ENCODE results near the gene OPRD1.

DNA sequence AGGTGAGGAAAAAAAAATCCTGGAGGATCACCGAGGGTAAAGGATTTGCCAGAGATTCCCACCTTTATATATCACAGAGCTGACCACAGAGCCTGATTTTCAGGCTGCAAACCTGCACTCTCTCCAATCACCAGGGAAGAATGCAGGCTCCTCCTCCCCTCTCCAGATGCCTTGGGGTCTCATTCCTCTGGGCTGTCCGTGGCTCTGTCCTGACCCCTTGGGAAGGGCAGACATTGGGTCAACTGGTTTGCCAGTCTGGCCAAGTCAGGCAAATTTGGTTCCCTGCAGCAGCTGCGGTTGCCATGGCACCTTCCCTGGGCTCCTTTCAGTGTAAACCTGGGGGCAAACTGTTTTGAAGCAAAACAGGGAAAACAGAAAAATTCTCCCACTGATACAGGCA is 11.6 kb upstream of the OPRD1 start:
- TF ChIP-seq, protein P1, sequence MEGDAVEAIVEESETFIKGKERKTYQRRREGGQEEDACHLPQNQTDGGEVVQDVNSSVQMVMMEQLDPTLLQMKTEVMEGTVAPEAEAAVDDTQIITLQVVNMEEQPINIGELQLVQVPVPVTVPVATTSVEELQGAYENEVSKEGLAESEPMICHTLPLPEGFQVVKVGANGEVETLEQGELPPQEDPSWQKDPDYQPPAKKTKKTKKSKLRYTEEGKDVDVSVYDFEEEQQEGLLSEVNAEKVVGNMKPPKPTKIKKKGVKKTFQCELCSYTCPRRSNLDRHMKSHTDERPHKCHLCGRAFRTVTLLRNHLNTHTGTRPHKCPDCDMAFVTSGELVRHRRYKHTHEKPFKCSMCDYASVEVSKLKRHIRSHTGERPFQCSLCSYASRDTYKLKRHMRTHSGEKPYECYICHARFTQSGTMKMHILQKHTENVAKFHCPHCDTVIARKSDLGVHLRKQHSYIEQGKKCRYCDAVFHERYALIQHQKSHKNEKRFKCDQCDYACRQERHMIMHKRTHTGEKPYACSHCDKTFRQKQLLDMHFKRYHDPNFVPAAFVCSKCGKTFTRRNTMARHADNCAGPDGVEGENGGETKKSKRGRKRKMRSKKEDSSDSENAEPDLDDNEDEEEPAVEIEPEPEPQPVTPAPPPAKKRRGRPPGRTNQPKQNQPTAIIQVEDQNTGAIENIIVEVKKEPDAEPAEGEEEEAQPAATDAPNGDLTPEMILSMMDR (IDR thresholded peaks at IDR 0.05) = no peak
- TF ChIP-seq POLR2A (IDR thresholded peaks at IDR 0.05) (no peak), EP300 (IDR thresholded peaks at IDR 0.05; ENCODE audit: low read depth) (no peak)

Data from transverse colon (tissue), 3 donors.